WTC11 (cell line): ENCODE results near the gene THSD4. TPM values are rescaled to one million over a fixed set of nuclear protein-coding genes. Genes with fewer than 3 reads are reported as not detected.

Experiments
- ATAC-seq: fragments of 200-7000 bp; cut with Tn5 transposase; 2 replicates; pipeline ENCODE4 v1.10.0; 2021; ENCODE audit warnings: mild to moderate bottlenecking, moderate library complexity
- CTCF ChIA-PET: fragments of 300-600 bp; sonication (Branson Sonifier 250); formaldehyde crosslinking; loops from one replicate; lab custom pipeline; 2021; ENCODE audit warnings: antibody characterized with exemption; lab: Charles Lee
- POLR2A ChIA-PET: fragments of 350-600 bp; sonication (Branson Sonifier 250); formaldehyde crosslinking; loops from one replicate; lab custom pipeline; 2021; ENCODE audit warnings: antibody characterized with exemption; lab: Charles Lee
- DNase-seq: peaks from one replicate; pipeline ENCODE4 v3.0.0; 2021; ENCODE audit warnings: low spot score
- H3K27ac Mint-ChIP-seq: 2 replicates; pipeline ENCODE4 v1.8.0; 2021; ENCODE audit warnings: mixed read lengths
- H3K27me3 Mint-ChIP-seq: 2 replicates; pipeline ENCODE4 v1.8.0; 2021; ENCODE audit warnings: low read depth, mild to moderate bottlenecking, moderate library complexity, mixed read lengths
- H3K36me3 Mint-ChIP-seq: 2 replicates; pipeline ENCODE4 v1.8.0; 2021; ENCODE audit warnings: mixed read lengths
- H3K4me1 Mint-ChIP-seq: 2 replicates; pipeline ENCODE4 v1.8.0; 2022; ENCODE audit warnings: mixed read lengths
- H3K4me3 Mint-ChIP-seq: 2 replicates; pipeline ENCODE4 v1.8.0; 2021; ENCODE audit warnings: mild to moderate bottlenecking, moderate library complexity, mixed read lengths
- H3K9me3 Mint-ChIP-seq: 2 replicates; pipeline ENCODE4 v1.8.0; 2021; ENCODE audit warnings: mixed read lengths
- GTF2I ChIP-seq: fragments of 250-450 bp; sonication (Bioruptor Pico); conservative IDR thresholded peaks from 2 replicates; pipeline ENCODE4 v1.4.0; 2021; ENCODE audit warnings: mild to moderate bottlenecking
- IRF2 ChIP-seq: sonication (generic); formaldehyde crosslinking; IDR thresholded peaks from 2 replicates; pipeline ENCODE4 v1.8.0; 2022; ENCODE audit warnings: low read depth, missing genetic modification reagents, borderline replicate concordance
- JAZF1 ChIP-seq: fragments of 250-450 bp; sonication (Bioruptor Pico); IDR thresholded peaks from 2 replicates; pipeline ENCODE4 v1.9.0; 2021; ENCODE audit warnings: moderate library complexity, mild to moderate bottlenecking, inconsistent platforms
- NR2C2 ChIP-seq: sonication (generic); formaldehyde crosslinking; IDR thresholded peaks from 2 replicates; pipeline ENCODE4 v1.8.0; 2022; ENCODE audit warnings: mild to moderate bottlenecking, missing genetic modification reagents
- SP1 ChIP-seq: sonication (generic); formaldehyde crosslinking; conservative IDR thresholded peaks from 2 replicates; pipeline ENCODE4 v1.8.1; 2022; ENCODE audit warnings: missing genetic modification reagents
- TCF7 ChIP-seq: sonication (generic); formaldehyde crosslinking; IDR thresholded peaks from 2 replicates; pipeline ENCODE4 v1.8.0; 2022; ENCODE audit warnings: mild to moderate bottlenecking, low read depth, missing genetic modification reagents, moderate library complexity
- ZNF219 ChIP-seq: sonication (generic); formaldehyde crosslinking; IDR thresholded peaks from 2 replicates; pipeline ENCODE4 v1.8.0; 2023; ENCODE audit warnings: missing genetic modification reagents, mild to moderate bottlenecking, borderline replicate concordance
- ZNF232 ChIP-seq: sonication (generic); formaldehyde crosslinking; IDR thresholded peaks from 2 replicates; pipeline ENCODE4 v1.8.0; 2022; ENCODE audit warnings: mild to moderate bottlenecking, missing genetic modification reagents
- ZNF416 ChIP-seq: fragments of 250-450 bp; sonication (Bioruptor Pico); IDR thresholded peaks from 2 replicates; pipeline ENCODE4 v1.9.0; 2021; ENCODE audit warnings: mild to moderate bottlenecking, inconsistent platforms
- ZNF423 ChIP-seq: fragments of 250-450 bp; sonication (Bioruptor Pico); IDR thresholded peaks from 2 replicates; pipeline ENCODE4 v2.1.2; 2022; ENCODE audit warnings: mild to moderate bottlenecking, moderate library complexity
- total RNA-seq: library from RNA; stranded (reverse); gene quantifications from 3 replicates; pipeline ENCODE4 v1.2.3, GENCODE V29; 2021
- TF ChIP-seq, protein P1 (sequence below): sonication (generic); formaldehyde crosslinking; conservative IDR thresholded peaks from 2 replicates; pipeline ENCODE4 v1.8.1; 2023; ENCODE audit warnings: mild to moderate bottlenecking, low read depth, missing genetic modification reagents, moderate library complexity
- TF ChIP-seq, protein P2 (sequence below): sonication (generic); formaldehyde crosslinking; IDR thresholded peaks from 2 replicates; pipeline ENCODE4 v1.8.1; 2023; ENCODE audit warnings: mild to moderate bottlenecking, moderate library complexity, missing genetic modification reagents
- TF ChIP-seq, protein P3 (sequence below): fragments of 250-450 bp; sonication (Bioruptor Pico); IDR thresholded peaks from 2 replicates; pipeline ENCODE4 v1.9.0; 2021; ENCODE audit warnings: mild to moderate bottlenecking, borderline replicate concordance
- TF ChIP-seq, protein P4 (sequence below): sonication (generic); formaldehyde crosslinking; IDR thresholded peaks from 2 replicates; pipeline ENCODE4 v1.8.1; 2023; ENCODE audit warnings: mild to moderate bottlenecking, missing genetic modification reagents
- TF ChIP-seq, protein P5 (sequence below): sonication (generic); formaldehyde crosslinking; IDR thresholded peaks from 2 replicates; pipeline ENCODE4 v1.8.0; 2023; ENCODE audit warnings: missing genetic modification reagents
- TF ChIP-seq, protein P6 (sequence below): sonication (generic); formaldehyde crosslinking; IDR thresholded peaks from 2 replicates; pipeline ENCODE4 v1.8.0; 2022; ENCODE audit warnings: missing genetic modification reagents

THSD4 gene
- total RNA-seq, 1 experiment from 2014 or later: 7.8 TPM

DNA sequence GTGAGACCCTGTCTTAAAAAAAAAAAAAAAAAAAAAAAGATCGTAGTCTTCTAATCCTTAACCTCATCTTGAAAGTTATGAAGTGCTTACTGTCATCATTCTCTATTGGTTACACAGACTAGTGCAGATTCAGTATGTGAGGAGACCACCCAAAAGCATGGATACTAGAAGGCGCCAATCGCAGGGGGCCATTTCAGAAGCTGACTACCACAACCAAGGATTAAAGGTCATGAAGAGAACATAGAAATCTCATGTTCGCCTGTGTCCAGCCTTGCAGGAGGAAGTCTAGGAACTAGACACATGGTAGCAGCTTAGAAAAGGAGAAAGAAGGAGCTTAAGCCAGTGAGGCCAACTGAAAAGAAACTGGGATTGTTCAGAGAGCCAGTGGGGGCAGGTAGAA, 207.8 kb downstream of the THSD4 start:
- POLR2A ChIA-PET: interaction anchor here (0.6 kb wide), 1 partner anchor 14 kb away, joined by 3 read pairs; no protein-coding TSS in a partner anchor
- Mint-ChIP-seq H3K9me3 (peaks cover 8% of the 10 kb centered on the region), H3K27me3 (no peaks in the 10 kb centered on the region)
- DNase-seq: no peak
- no peak for TF ChIP-seq TCF7 (CRISPR knock-in tag)
- TF ChIP-seq, all 79 proteins: peak for 0
- H3K36me3 Mint-ChIP-seq: no peaks in the 10 kb centered on the region
- no peak for ATAC-seq
- H3K4me1 Mint-ChIP-seq: no peaks in the 10 kb centered on the region; the same call in 1 of the 2 replicates
- no peak overlapping the region for H3K4me3 Mint-ChIP-seq
- CTCF ChIA-PET: interaction anchor here (0.6 to 0.9 kb wide), 2 partner anchors 23 to 120 kb away, joined by 3 to 4 read pairs; no protein-coding TSS in a partner anchor
- H3K27ac Mint-ChIP-seq: no peak overlapping the region

DNA sequence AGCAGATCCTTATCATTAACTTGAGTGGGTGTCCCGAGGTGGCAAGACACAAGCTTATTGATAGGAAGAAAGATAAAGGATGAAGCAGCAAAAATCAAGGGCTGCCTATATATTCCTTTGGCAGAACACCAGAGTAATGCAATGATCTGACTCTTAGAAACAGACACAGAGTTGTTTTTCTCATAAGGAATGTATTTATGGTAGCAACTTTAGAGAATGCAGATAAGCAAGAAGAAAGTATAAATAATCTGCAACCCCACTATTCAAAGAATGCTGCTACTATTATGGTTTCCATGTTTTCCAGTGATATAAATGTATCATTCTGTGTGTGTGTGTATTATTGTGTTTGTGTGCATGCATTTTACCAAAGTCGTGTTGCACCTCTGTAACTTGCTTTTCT, 208.3 kb downstream of the THSD4 start:
- ChIA-PET CTCF (interaction anchor here (0.9 kb wide), 1 partner anchor 120 kb away, joined by 3 read pairs; no protein-coding TSS in a partner anchor), POLR2A (no interaction called here)
- TF ChIP-seq, protein P1, sequence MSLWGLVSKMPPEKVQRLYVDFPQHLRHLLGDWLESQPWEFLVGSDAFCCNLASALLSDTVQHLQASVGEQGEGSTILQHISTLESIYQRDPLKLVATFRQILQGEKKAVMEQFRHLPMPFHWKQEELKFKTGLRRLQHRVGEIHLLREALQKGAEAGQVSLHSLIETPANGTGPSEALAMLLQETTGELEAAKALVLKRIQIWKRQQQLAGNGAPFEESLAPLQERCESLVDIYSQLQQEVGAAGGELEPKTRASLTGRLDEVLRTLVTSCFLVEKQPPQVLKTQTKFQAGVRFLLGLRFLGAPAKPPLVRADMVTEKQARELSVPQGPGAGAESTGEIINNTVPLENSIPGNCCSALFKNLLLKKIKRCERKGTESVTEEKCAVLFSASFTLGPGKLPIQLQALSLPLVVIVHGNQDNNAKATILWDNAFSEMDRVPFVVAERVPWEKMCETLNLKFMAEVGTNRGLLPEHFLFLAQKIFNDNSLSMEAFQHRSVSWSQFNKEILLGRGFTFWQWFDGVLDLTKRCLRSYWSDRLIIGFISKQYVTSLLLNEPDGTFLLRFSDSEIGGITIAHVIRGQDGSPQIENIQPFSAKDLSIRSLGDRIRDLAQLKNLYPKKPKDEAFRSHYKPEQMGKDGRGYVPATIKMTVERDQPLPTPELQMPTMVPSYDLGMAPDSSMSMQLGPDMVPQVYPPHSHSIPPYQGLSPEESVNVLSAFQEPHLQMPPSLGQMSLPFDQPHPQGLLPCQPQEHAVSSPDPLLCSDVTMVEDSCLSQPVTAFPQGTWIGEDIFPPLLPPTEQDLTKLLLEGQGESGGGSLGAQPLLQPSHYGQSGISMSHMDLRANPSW (CRISPR knock-in tag): no peak
- TF ChIP-seq ZNF423 (CRISPR knock-in tag): no peak
- no peak for TF ChIP-seq SP1 (CRISPR knock-in tag)
- TF ChIP-seq ZNF232: no peak
- no peak for TF ChIP-seq ZNF416
- no peak for TF ChIP-seq ZNF219 (CRISPR knock-in tag)
- TF ChIP-seq IRF2 (CRISPR knock-in tag): no peak
- TF ChIP-seq GTF2I: no peak
- TF ChIP-seq, protein P2, sequence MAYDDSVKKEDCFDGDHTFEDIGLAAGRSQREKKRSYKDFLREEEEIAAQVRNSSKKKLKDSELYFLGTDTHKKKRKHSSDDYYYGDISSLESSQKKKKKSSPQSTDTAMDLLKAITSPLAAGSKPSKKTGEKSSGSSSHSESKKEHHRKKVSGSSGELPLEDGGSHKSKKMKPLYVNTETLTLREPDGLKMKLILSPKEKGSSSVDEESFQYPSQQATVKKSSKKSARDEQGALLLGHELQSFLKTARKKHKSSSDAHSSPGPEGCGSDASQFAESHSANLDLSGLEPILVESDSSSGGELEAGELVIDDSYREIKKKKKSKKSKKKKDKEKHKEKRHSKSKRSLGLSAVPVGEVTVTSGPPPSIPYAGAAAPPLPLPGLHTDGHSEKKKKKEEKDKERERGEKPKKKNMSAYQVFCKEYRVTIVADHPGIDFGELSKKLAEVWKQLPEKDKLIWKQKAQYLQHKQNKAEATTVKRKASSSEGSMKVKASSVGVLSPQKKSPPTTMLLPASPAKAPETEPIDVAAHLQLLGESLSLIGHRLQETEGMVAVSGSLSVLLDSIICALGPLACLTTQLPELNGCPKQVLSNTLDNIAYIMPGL (CRISPR knock-in tag): no peak
- TF ChIP-seq, protein P3, sequence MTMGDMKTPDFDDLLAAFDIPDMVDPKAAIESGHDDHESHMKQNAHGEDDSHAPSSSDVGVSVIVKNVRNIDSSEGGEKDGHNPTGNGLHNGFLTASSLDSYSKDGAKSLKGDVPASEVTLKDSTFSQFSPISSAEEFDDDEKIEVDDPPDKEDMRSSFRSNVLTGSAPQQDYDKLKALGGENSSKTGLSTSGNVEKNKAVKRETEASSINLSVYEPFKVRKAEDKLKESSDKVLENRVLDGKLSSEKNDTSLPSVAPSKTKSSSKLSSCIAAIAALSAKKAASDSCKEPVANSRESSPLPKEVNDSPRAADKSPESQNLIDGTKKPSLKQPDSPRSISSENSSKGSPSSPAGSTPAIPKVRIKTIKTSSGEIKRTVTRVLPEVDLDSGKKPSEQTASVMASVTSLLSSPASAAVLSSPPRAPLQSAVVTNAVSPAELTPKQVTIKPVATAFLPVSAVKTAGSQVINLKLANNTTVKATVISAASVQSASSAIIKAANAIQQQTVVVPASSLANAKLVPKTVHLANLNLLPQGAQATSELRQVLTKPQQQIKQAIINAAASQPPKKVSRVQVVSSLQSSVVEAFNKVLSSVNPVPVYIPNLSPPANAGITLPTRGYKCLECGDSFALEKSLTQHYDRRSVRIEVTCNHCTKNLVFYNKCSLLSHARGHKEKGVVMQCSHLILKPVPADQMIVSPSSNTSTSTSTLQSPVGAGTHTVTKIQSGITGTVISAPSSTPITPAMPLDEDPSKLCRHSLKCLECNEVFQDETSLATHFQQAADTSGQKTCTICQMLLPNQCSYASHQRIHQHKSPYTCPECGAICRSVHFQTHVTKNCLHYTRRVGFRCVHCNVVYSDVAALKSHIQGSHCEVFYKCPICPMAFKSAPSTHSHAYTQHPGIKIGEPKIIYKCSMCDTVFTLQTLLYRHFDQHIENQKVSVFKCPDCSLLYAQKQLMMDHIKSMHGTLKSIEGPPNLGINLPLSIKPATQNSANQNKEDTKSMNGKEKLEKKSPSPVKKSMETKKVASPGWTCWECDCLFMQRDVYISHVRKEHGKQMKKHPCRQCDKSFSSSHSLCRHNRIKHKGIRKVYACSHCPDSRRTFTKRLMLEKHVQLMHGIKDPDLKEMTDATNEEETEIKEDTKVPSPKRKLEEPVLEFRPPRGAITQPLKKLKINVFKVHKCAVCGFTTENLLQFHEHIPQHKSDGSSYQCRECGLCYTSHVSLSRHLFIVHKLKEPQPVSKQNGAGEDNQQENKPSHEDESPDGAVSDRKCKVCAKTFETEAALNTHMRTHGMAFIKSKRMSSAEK: no peak
- no peak for TF ChIP-seq JAZF1 (CRISPR knock-in tag)
- no peak for TF ChIP-seq NR2C2
- TF ChIP-seq, protein P4, sequence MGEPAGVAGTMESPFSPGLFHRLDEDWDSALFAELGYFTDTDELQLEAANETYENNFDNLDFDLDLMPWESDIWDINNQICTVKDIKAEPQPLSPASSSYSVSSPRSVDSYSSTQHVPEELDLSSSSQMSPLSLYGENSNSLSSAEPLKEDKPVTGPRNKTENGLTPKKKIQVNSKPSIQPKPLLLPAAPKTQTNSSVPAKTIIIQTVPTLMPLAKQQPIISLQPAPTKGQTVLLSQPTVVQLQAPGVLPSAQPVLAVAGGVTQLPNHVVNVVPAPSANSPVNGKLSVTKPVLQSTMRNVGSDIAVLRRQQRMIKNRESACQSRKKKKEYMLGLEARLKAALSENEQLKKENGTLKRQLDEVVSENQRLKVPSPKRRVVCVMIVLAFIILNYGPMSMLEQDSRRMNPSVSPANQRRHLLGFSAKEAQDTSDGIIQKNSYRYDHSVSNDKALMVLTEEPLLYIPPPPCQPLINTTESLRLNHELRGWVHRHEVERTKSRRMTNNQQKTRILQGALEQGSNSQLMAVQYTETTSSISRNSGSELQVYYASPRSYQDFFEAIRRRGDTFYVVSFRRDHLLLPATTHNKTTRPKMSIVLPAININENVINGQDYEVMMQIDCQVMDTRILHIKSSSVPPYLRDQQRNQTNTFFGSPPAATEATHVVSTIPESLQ (CRISPR knock-in tag): no peak
- TF ChIP-seq, protein P5, sequence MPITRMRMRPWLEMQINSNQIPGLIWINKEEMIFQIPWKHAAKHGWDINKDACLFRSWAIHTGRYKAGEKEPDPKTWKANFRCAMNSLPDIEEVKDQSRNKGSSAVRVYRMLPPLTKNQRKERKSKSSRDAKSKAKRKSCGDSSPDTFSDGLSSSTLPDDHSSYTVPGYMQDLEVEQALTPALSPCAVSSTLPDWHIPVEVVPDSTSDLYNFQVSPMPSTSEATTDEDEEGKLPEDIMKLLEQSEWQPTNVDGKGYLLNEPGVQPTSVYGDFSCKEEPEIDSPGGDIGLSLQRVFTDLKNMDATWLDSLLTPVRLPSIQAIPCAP: no peak
- TF ChIP-seq, protein P6, sequence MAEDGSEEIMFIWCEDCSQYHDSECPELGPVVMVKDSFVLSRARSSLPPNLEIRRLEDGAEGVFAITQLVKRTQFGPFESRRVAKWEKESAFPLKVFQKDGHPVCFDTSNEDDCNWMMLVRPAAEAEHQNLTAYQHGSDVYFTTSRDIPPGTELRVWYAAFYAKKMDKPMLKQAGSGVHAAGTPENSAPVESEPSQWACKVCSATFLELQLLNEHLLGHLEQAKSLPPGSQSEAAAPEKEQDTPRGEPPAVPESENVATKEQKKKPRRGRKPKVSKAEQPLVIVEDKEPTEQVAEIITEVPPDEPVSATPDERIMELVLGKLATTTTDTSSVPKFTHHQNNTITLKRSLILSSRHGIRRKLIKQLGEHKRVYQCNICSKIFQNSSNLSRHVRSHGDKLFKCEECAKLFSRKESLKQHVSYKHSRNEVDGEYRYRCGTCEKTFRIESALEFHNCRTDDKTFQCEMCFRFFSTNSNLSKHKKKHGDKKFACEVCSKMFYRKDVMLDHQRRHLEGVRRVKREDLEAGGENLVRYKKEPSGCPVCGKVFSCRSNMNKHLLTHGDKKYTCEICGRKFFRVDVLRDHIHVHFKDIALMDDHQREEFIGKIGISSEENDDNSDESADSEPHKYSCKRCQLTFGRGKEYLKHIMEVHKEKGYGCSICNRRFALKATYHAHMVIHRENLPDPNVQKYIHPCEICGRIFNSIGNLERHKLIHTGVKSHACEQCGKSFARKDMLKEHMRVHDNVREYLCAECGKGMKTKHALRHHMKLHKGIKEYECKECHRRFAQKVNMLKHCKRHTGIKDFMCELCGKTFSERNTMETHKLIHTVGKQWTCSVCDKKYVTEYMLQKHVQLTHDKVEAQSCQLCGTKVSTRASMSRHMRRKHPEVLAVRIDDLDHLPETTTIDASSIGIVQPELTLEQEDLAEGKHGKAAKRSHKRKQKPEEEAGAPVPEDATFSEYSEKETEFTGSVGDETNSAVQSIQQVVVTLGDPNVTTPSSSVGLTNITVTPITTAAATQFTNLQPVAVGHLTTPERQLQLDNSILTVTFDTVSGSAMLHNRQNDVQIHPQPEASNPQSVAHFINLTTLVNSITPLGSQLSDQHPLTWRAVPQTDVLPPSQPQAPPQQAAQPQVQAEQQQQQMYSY: no peak
- Mint-ChIP-seq H3K4me3 (no peak overlapping the region), H3K27ac (no peak overlapping the region; the same call in 1 of the 2 replicates), H3K4me1 (no peaks in the 10 kb centered on the region; the same call in 1 of the 2 replicates), H3K27me3 (no peaks in the 10 kb centered on the region), H3K9me3 (peaks cover 8% of the 10 kb centered on the region), H3K36me3 (no peaks in the 10 kb centered on the region)
- ATAC-seq (no peak), DNase-seq (no peak)
